HEK293T (cell line): ENCODE data around the gene CRYZ.
"Not testable (repeated sequence)": the region's sequence is repeated elsewhere in the genome, so short reads cannot be mapped to it uniquely, and the experiment has no call there.

Source experiments
- ARNT ChIP-seq: fragments of 450-650 bp; IDR thresholded peaks from 2 replicates; pipeline ENCODE4 v1.6.1; 2017; ENCODE audit warnings: mild to moderate bottlenecking
- BHLHE40 ChIP-seq: fragments of 450-650 bp; IDR thresholded peaks from 2 replicates; pipeline ENCODE4 v1.6.1; 2016; ENCODE audit warnings: mild to moderate bottlenecking, moderate library complexity, borderline replicate concordance
- ELF4 ChIP-seq: fragments of 450-650 bp; IDR thresholded peaks from 2 replicates; pipeline ENCODE4 v1.6.1; 2017; ENCODE audit warnings: antibody characterized with exemption
- FOXA1 ChIP-seq: fragments of 450-650 bp; IDR thresholded peaks from 2 replicates; pipeline ENCODE4 v1.6.1; 2016; ENCODE audit warnings: mild to moderate bottlenecking
- FOXK2 ChIP-seq: fragments of 450-650 bp; IDR thresholded peaks from 2 replicates; pipeline ENCODE4 v1.6.1; 2016; ENCODE audit warnings: mild to moderate bottlenecking
- FOXM1 ChIP-seq: fragments of 450-650 bp; IDR thresholded peaks from 2 replicates; pipeline ENCODE4 v1.6.1; 2017; ENCODE audit warnings: mild to moderate bottlenecking, borderline replicate concordance
- L3MBTL2 ChIP-seq: fragments of 450-650 bp; conservative IDR thresholded peaks from 2 replicates; pipeline ENCODE4 v1.6.1; 2016; ENCODE audit warnings: mild to moderate bottlenecking
- LEF1 ChIP-seq: fragments of 450-650 bp; IDR thresholded peaks from 2 replicates; pipeline ENCODE4 v1.6.1; 2017; ENCODE audit warnings: mild to moderate bottlenecking, borderline replicate concordance
- NFRKB ChIP-seq: fragments of 450-650 bp; IDR thresholded peaks from 2 replicates; pipeline ENCODE4 v1.6.1; 2016; ENCODE audit warnings: mild to moderate bottlenecking, moderate library complexity
- SP1 ChIP-seq: fragments of 450-650 bp; IDR thresholded peaks from 2 replicates; pipeline ENCODE4 v1.6.1; 2017
- SUZ12 ChIP-seq: fragments of 450-650 bp; IDR thresholded peaks from 2 replicates; pipeline ENCODE4 v1.6.1; 2016; ENCODE audit warnings: mild to moderate bottlenecking
- TARDBP ChIP-seq: fragments of 450-650 bp; IDR thresholded peaks from 2 replicates; pipeline ENCODE4 v1.6.1; 2016
- ZNF384 ChIP-seq: fragments of 450-650 bp; IDR thresholded peaks from 2 replicates; pipeline ENCODE4 v1.6.1; 2016

DNA sequence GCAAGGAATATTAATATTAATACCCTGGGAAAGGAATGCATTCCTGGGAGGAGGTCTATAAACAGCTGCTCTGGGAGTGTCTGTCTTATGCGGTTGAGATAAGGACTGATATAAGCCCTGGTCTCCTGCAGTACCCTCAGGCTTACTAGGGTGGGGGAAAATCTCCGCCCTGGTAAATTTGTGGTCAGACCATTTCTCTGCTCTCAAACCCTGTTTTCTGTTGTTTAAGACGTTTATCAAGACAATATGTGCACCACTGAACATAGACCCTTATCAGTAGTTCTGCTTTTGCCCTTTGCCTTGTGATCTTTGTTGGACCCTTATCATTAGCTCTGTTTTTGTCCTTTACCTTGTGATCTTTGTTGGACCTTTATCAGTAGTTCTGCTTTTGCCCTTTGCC is 62.0 kb downstream of the CRYZ start:
- TF ChIP-seq ZNF384, BHLHE40, TARDBP, SP1, L3MBTL2, FOXA1, FOXK2, NFRKB, ARNT, SUZ12, ELF4, LEF1, FOXM1: not testable (repeated sequence)
